ENCODE results near the gene KRT7. TPM values are rescaled to one million over a fixed set of nuclear protein-coding genes. Genes with fewer than 3 reads are reported as not detected.

KRT7 gene
- total RNA-seq, 2 experiments from 2014 or later = not detected

GRCh38 chr12:52241205-52241842, 8.3 kb downstream of the KRT7 start:
- H3K36me3 Mint-ChIP-seq (ENCODE audit: low read depth) = no peaks in the 10 kb centered on the region
- intact Hi-C loops (cut with DNase I, micrococcal nuclease) = no loop called here
- ChIA-PET POLR2A (no interaction called here), CTCF (no interaction called here)
- TF ChIP-seq CTCF (IDR thresholded peaks at IDR 0.05) = no peak
- no peak overlapping the region for H3K27ac Mint-ChIP-seq
- no peak overlapping the region for H3K4me3 Mint-ChIP-seq
- H3K27me3 Mint-ChIP-seq = peaks cover 9% of the 10 kb centered on the region
- peaks cover 20% of the 10 kb centered on the region for H3K4me1 ChIP-seq (ENCODE audit: insufficient read depth, low read length)
- H3K4me3 ChIP-seq (ENCODE audit: low read length) = no peak overlapping the region
- H3K27ac ChIP-seq (ENCODE audit: low read depth in 1 of 2, low read length in 2 of 2) = no peak overlapping the region
- DNase-seq = no peak
- H3K9me3 ChIP-seq (ENCODE audit: control insufficient read depth in 1 of 2, insufficient read depth in 1 of 2, low read length in 2 of 2) = no peaks in the 10 kb centered on the region
- H3K36me3 ChIP-seq (ENCODE audit: insufficient read depth, low read length) = no peaks in the 10 kb centered on the region
- peaks cover 12% of the 10 kb centered on the region for H3K4me1 Mint-ChIP-seq (ENCODE audit: low read depth)
- H3K9me3 Mint-ChIP-seq = no peaks in the 10 kb centered on the region
- no peaks in the 10 kb centered on the region for H3K27me3 ChIP-seq (ENCODE audit: control insufficient read depth in 1 of 2, insufficient read depth in 2 of 2, low read length in 2 of 2)
- no peak for ATAC-seq (ENCODE audit: poor library complexity)

- CTCF ChIA-PET = no interaction called here
- H3K27ac Mint-ChIP-seq = no peak overlapping the region
Observed at GRCh38 chr12:52242442-52243258, 9.6 kb downstream of the KRT7 start.

GRCh38 chr12:52243259-52243855, 10.3 kb downstream of the KRT7 start:
- H3K9me3 Mint-ChIP-seq = no peaks in the 10 kb centered on the region
- intact Hi-C loops (cut with DNase I, micrococcal nuclease) = no loop called here
- no peak for ATAC-seq (ENCODE audit: poor library complexity)
- Histone ChIP-seq H3K4me1 (ENCODE audit: insufficient read depth, low read length) (peaks cover 20% of the 10 kb centered on the region), H3K27ac (ENCODE audit: low read depth in 1 of 2, low read length in 2 of 2) (no peak overlapping the region), H3K27me3 (ENCODE audit: control insufficient read depth in 1 of 2, insufficient read depth in 2 of 2, low read length in 2 of 2) (no peaks in the 10 kb centered on the region), H3K4me3 (ENCODE audit: low read length) (no peak overlapping the region), H3K36me3 (ENCODE audit: insufficient read depth, low read length) (no peaks in the 10 kb centered on the region), H3K9me3 (ENCODE audit: control insufficient read depth in 1 of 2, insufficient read depth in 1 of 2, low read length in 2 of 2) (no peaks in the 10 kb centered on the region)
- ChIA-PET POLR2A (no interaction called here), CTCF (no interaction called here)
- DNase-seq = no peak
- peaks cover 12% of the 10 kb centered on the region for H3K4me1 Mint-ChIP-seq (ENCODE audit: low read depth)
- no peak for TF ChIP-seq CTCF (IDR thresholded peaks at IDR 0.05)
- H3K27ac Mint-ChIP-seq = no peak overlapping the region
- H3K36me3 Mint-ChIP-seq (ENCODE audit: low read depth) = no peaks in the 10 kb centered on the region
- H3K27me3 Mint-ChIP-seq = peaks cover 18% of the 10 kb centered on the region
- H3K4me3 Mint-ChIP-seq = no peak overlapping the region

More at GRCh38 chr12:52242442-52243258, 9.6 kb downstream of the KRT7 start:
- DNase-seq = no peak
- H3K9me3 ChIP-seq (ENCODE audit: control insufficient read depth in 1 of 2, insufficient read depth in 1 of 2, low read length in 2 of 2) = no peaks in the 10 kb centered on the region
- no peak overlapping the region for H3K27ac ChIP-seq (ENCODE audit: low read depth in 1 of 2, low read length in 2 of 2)
- peaks cover 13% of the 10 kb centered on the region for H3K27me3 Mint-ChIP-seq
- H3K27me3 ChIP-seq (ENCODE audit: control insufficient read depth in 1 of 2, insufficient read depth in 2 of 2, low read length in 2 of 2) = no peaks in the 10 kb centered on the region
- POLR2A ChIA-PET = no interaction called here
- intact Hi-C loops (cut with DNase I, micrococcal nuclease) = no loop called here
- H3K4me3 Mint-ChIP-seq = no peak overlapping the region
- peaks cover 20% of the 10 kb centered on the region for H3K4me1 ChIP-seq (ENCODE audit: insufficient read depth, low read length)
- no peaks in the 10 kb centered on the region for H3K9me3 Mint-ChIP-seq
- H3K36me3 Mint-ChIP-seq (ENCODE audit: low read depth) = no peaks in the 10 kb centered on the region
- H3K4me1 Mint-ChIP-seq (ENCODE audit: low read depth) = peaks cover 12% of the 10 kb centered on the region
- H3K4me3 ChIP-seq (ENCODE audit: low read length) = no peak overlapping the region
- no peak for TF ChIP-seq CTCF (IDR thresholded peaks at IDR 0.05)
- H3K36me3 ChIP-seq (ENCODE audit: insufficient read depth, low read length) = no peaks in the 10 kb centered on the region
- ATAC-seq (ENCODE audit: poor library complexity) = no peak

Measured in CD4-positive, alpha-beta T cell (primary cell).